Erythroblast (primary cell): ENCODE results near the gene ARGLU1.

ENCODE experiments used
- GATA1 ChIP-seq: IDR thresholded peaks from 2 replicates; pipeline ENCODE4 v1.6.1; 2011; ENCODE audit warnings: low read depth, mild to moderate bottlenecking, control low read depth, low read length, moderate library complexity
- POLR2A ChIP-seq: IDR thresholded peaks from 2 replicates; pipeline ENCODE4 v1.6.1; 2011; ENCODE audit warnings: mild to moderate bottlenecking, low read length

- no peak for TF ChIP-seq POLR2A
- TF ChIP-seq GATA1: no peak
These were observed 68.8 kb downstream of the ARGLU1 start for GRCh38 chr13:106499113-106499512.
